HG03095 (cell line): ENCODE data around the gene SLC24A3.
"Not testable (repeated sequence)": the region's sequence is repeated elsewhere in the genome, so short reads cannot be mapped to it uniquely, and the experiment has no call there.

ENCODE experiments used
- ATAC-seq: cut with Tn5 transposase; IDR thresholded peaks from one replicate; pipeline ENCODE4 v1.9.1; 2021; ENCODE audit warnings: moderate library complexity; ENCODE audit not compliant: unreplicated experiment

SLC24A3 gene

DNA sequence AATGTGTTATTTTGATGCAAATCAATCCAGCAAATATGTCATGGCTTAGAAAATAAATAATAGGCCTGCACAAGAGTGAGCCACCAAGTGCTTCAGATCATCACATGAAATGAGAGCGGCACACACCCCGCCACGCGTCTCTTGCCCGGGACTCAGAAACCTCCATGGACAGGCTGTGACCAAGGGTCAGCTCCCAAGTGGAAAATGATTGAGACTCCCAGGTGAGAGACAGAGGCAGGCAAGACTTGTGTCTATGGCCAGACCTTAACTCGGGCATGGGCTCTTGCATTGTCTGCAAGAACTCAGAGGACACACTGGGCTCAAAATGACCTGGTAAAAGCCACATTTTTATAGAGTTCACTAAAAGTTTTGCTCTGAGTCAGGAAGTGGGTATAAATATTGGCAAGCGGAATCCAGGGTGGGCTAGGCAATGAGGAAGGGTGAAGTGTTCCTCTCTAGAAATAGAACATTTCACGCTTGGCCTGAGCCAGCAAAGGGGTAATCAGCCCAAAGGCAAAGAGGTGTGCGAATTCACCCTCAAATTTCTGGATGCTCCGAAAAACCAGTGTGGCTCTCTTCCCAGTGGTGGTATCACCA is 514.9 kb downstream of the SLC24A3 start:
- no peak for ATAC-seq

- no peak for ATAC-seq
Measured at GRCh38 chr20:19729672-19730071, 517.2 kb downstream of the SLC24A3 start.

DNA sequence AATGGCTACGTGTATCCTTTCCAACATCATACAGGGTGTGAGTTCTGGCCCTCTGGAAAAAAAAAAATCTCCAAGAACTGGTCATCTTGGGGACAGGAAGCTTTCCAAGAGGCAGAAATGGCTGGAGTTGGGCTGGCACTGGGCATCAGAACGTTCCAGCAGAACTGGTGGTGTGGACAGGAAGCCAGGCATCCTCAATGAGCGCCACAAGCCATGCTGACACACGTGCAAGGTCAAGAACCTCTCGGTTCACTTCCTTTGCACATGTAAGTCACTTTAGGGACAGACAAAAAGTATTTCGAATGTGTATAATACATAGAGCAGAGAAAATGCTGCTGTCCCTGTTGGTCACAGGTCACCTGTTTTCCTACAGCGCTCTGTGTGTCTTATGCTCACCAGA is 518.3 kb downstream of the SLC24A3 start:
- no peak for ATAC-seq

- no peak for ATAC-seq
Measured at GRCh38 chr20:19734811-19735210, 522.4 kb downstream of the SLC24A3 start.

DNA sequence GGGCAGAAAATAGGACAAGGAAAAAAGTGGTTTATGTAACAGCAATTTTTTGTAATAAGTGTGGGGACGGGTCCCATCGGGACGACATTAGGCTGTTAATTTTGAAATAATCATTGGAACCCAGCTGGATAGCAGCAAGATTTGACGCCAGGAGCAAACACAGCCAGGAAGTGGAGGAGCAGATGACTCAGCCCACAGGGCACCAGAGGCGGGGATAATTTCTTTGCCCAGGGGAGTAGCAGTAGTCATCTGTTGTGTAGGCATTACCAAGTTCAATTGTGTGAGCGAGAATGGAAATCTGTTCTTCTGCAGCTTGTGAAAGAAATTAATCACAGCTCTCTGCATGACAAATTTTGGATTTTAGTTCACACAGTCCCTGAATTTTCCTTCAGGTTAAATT is 523.0 kb downstream of the SLC24A3 start:
- ATAC-seq, result no peak

- ATAC-seq, result no peak
Measured at GRCh38 chr20:19737025-19737424, 524.6 kb downstream of the SLC24A3 start.

DNA sequence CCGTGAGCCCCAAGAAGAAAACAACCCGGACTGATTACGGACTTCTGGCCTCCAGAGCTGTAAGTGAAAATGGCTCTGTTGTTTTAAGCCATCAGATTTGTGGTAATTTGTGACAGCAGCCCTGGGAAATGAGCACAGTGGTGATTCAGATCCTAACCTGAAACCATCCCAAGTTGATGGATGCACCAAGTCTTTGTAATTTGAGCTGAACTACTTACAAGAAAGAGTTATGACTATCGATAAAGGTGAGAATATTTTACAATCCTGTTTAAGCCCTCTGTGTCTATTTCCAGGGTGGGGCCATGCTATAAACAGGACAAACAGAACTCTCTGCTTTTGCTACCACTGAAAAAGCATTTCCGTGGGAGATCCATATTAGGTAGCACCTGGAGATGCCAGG is 526.5 kb downstream of the SLC24A3 start:
- no peak for ATAC-seq

DNA sequence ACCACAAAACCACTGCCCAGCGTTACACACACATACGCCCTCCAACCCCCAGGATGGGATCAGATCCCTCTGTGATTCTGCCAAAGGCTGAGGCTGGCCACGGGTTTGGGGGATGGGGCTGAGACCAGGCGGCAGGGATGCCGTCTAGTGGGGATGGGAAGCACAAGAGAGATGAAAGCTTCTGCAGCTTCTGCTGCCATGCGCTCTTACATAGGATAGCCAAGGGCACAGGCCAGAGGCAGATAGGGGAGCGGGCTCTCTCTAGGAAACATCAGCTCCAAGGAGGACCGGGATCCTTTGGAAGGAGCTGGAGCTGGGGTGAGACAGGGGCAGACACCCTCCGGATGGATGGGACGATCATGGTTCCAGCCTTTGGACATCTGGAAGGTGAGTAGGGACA is 526.9 kb downstream of the SLC24A3 start:
- ATAC-seq, result no peak

GRCh38 chr20:19740512-19740911 is 528.1 kb downstream of the SLC24A3 start:
- ATAC-seq, result no peak

- ATAC-seq, result no peak
Measured at GRCh38 chr20:19741924-19742323, 529.5 kb downstream of the SLC24A3 start.

DNA sequence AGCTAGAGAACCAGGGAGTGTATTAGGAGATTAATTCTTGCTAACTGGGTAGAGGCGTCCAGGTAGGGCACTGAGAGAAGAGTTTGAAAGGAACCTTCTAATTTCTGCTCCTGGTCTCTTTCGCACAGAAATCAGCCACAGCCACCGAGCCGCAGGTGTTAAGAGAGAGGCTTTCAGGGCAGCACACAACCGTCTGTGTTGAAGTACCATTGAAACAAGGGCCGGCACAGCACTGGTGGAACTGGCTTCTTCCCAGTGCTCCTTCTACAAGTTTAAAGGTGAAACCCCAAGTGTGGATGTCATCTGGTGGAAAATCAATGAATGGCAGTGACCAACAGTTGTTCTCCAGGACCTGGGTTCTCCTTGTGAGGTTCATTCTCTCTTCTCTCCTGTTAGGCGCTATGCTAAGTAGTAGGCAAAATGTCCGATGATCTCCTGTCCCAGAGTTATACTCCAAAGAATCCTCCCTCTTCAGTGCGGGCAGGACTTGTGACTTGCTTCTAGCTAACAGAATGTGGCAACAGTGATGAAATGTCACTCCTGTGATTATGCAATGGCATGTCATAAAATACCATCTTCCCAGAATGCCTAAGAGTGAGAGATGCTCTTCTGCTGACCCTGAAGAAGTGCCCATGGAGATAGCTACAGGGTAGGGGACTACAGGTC is 530.7 kb downstream of the SLC24A3 start:
- ATAC-seq, result no peak

DNA sequence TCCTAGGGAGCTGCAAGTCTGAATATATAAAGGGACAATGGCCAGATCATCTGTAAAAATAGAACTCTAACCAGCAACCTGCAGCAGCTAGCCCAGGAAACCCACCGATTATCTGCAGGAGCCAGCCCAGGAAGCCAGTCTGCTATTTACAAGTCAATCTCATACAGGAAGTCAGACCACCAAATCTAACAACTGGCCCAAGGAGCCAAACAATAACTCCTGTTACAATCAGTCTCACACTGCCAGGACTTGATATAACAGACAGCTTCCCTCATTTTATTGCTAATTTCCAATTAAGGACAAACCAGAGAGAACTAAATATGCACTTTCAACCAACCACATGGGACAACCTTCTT is 531.2 kb downstream of the SLC24A3 start:
- no peak for ATAC-seq

GRCh38 chr20:19745106-19745505 is 532.7 kb downstream of the SLC24A3 start:
- ATAC-seq, result no peak

- ATAC-seq, result no peak
Measured at GRCh38 chr20:19745584-19745983, 533.1 kb downstream of the SLC24A3 start.

DNA sequence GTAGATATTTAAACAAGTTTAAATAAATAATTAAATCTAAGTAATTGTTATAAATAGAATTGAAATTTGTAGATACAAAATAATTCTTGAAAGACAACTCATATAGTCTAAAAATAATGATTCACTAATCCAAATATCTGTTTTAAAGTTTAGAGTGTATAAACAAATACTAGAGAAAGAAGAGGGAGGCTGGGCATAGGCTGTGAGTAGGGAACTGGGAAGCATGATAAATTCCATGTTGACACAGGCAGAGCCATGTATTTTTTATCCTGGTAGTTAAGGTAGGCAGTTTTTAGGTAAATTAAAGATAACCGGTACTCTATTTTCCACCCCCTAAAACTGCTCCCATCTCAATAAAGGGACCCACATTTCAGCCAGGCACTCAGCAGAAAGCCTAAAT is 534.0 kb downstream of the SLC24A3 start:
- ATAC-seq, result no peak

GRCh38 chr20:19747903-19748302 is 535.5 kb downstream of the SLC24A3 start:
- ATAC-seq, result no peak

DNA sequence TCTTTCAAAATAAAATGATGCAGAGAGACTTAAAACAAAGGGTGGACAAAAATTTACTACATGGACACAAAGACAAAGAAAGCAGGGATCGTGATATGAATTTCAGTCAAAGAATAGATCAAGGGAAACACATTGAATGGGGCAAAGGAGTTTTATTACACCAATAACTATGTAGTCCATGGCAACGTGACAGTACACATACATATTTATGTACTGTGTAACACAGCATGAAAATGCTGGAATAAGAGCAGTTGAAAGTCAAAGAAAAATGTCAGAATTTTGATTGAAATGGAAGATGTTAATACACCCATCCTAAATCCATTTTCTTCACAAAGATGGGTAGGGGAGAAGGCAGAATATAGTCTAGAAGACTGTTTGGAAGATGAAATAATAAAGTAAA is 536.2 kb downstream of the SLC24A3 start:
- no peak for ATAC-seq

- no peak for ATAC-seq
Measured at GRCh38 chr20:19749618-19750071, 537.2 kb downstream of the SLC24A3 start.

GRCh38 chr20:19750101-19750606 is 537.7 kb downstream of the SLC24A3 start:
- ATAC-seq, result no peak

- no peak for ATAC-seq
Measured at GRCh38 chr20:19750907-19751636, 538.6 kb downstream of the SLC24A3 start.

DNA sequence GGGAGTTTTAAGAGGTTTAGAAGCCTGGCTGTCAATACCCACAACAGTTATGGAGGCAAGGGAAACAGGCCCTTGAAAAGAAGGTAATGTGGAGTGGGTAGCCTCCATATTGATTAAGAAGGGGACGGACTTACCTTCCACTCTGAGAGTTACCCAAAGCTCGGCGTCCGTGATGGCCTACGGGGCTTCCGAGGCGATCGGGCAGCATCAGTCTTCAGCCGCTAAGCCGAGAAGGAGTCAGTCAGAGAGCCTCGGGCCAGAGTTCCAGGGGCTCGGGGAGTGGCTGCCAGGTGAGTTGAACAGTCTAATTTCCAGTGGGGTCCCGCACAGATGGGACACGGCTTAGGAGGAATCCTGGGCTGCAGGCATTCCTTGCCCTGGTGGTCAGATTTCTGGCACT is 541.8 kb downstream of the SLC24A3 start:
- not testable (repeated sequence) for ATAC-seq
